A549 (cell line): ENCODE results near the gene CDS1.

Experiments
- CTCF ChIP-seq: fragments of >200 bp; sonication (Bioruptor Twin); formaldehyde crosslinking; IDR thresholded peaks from 3 replicates; pipeline ENCODE4 v1.5.1; 2016
- HOXB5 ChIP-seq: fragments of 250-450 bp; sonication (Bioruptor Pico); IDR thresholded peaks from 2 replicates; pipeline ENCODE4 v1.5.0; 2020; ENCODE audit warnings: mild to moderate bottlenecking, moderate library complexity
- MAX ChIP-seq: IDR thresholded peaks from 2 replicates; pipeline ENCODE4 v1.6.1; 2012
- POLR2A ChIP-seq: IDR thresholded peaks from 2 replicates; pipeline ENCODE4 v1.6.1; 2012; ENCODE audit warnings: mild to moderate bottlenecking, low read length
- POLR2AphosphoS2 ChIP-seq: conservative IDR thresholded peaks from 2 replicates; pipeline ENCODE4 v1.6.1; 2012; ENCODE audit warnings: low read length, improper control_type of control experiment, inconsistent platforms
- RARB ChIP-seq: fragments of 250-450 bp; sonication (Bioruptor Pico); IDR thresholded peaks from 2 replicates; pipeline ENCODE4 v1.8.0; 2021; ENCODE audit warnings: mild to moderate bottlenecking, moderate library complexity
- RCOR1 ChIP-seq: fragments of 150-350 bp; IDR thresholded peaks from 2 replicates; pipeline ENCODE4 v1.6.1; 2014; ENCODE audit warnings: antibody characterized with exemption, low read length, low read depth
- USF2 ChIP-seq: fragments of 450-650 bp; IDR thresholded peaks from 2 replicates; pipeline ENCODE4 v1.6.1; 2014; ENCODE audit warnings: antibody characterized with exemption

- TF ChIP-seq RCOR1 = no peak
- TF ChIP-seq MAX = no peak
- no peak for TF ChIP-seq CTCF
- no peak for TF ChIP-seq USF2
- no peak for TF ChIP-seq RARB
- no peak for TF ChIP-seq POLR2AphosphoS2
- no peak for TF ChIP-seq HOXB5
- no peak for TF ChIP-seq POLR2A
Observed at GRCh38 chr4:84680956-84681355, 98.0 kb downstream of the CDS1 start.
